Measurements from ENCODE around the gene NCOA1.
"Not testable (repeated sequence)": the region's sequence is repeated elsewhere in the genome, so short reads cannot be mapped to it uniquely, and the experiment has no call there.

NCOA1 gene

GRCh38 chr2:24533574-24533973 lies 42.5 kb downstream of the NCOA1 start:
- DNase-seq (ENCODE audit: low read depth, low spot score) = not testable (repeated sequence)

- DNase-seq (ENCODE audit: low read depth, low spot score) = no peak
Observed at GRCh38 chr2:24538720-24539119, 47.7 kb downstream of the NCOA1 start.

- DNase-seq (ENCODE audit: low read depth, low spot score) = no peak
Observed at GRCh38 chr2:24539258-24539657, 48.2 kb downstream of the NCOA1 start.

GRCh38 chr2:24540011-24540477 lies 49.0 kb downstream of the NCOA1 start:
- no peak for DNase-seq (ENCODE audit: low read depth, low spot score)

GRCh38 chr2:24541621-24542020 lies 50.6 kb downstream of the NCOA1 start:
- no peak for DNase-seq (ENCODE audit: low read depth, low spot score)

GRCh38 chr2:24542269-24542872 lies 51.3 kb downstream of the NCOA1 start:
- no peak for DNase-seq (ENCODE audit: low read depth, low spot score)

GRCh38 chr2:24543252-24543651 lies 52.2 kb downstream of the NCOA1 start:
- DNase-seq (ENCODE audit: low read depth, low spot score) = no peak

- DNase-seq (ENCODE audit: low read depth, low spot score) = no peak
Observed at GRCh38 chr2:24544456-24545115, 53.5 kb downstream of the NCOA1 start.

- DNase-seq (ENCODE audit: low read depth, low spot score) = no peak
Observed at GRCh38 chr2:24546669-24547068, 55.6 kb downstream of the NCOA1 start.

- no peak for DNase-seq (ENCODE audit: low read depth, low spot score)
Observed at GRCh38 chr2:24548058-24548457, 57.0 kb downstream of the NCOA1 start.

- DNase-seq (ENCODE audit: low read depth, low spot score) = not testable (repeated sequence)
Observed at GRCh38 chr2:24550301-24550700, 59.2 kb downstream of the NCOA1 start.

- DNase-seq (ENCODE audit: low read depth, low spot score) = no peak
Observed at GRCh38 chr2:24551016-24551415, 60.0 kb downstream of the NCOA1 start.

- no peak for DNase-seq (ENCODE audit: low read depth, low spot score)
Observed at GRCh38 chr2:24552836-24553235, 61.8 kb downstream of the NCOA1 start.

GRCh38 chr2:24558781-24559472 lies 67.9 kb downstream of the NCOA1 start:
- DNase-seq (ENCODE audit: low read depth, low spot score) = no peak

GRCh38 chr2:24559473-24560113 lies 68.5 kb downstream of the NCOA1 start:
- DNase-seq (ENCODE audit: low read depth, low spot score) = no peak

- DNase-seq (ENCODE audit: low read depth, low spot score) = no peak
Observed at GRCh38 chr2:24565537-24565936, 74.5 kb downstream of the NCOA1 start.

- no peak for DNase-seq (ENCODE audit: low read depth, low spot score)
Observed at GRCh38 chr2:24566209-24566608, 75.2 kb downstream of the NCOA1 start.

GRCh38 chr2:24566630-24567029 lies 75.6 kb downstream of the NCOA1 start:
- no peak for DNase-seq (ENCODE audit: low read depth, low spot score)

GRCh38 chr2:24568551-24568950 lies 77.5 kb downstream of the NCOA1 start:
- no peak for DNase-seq (ENCODE audit: low read depth, low spot score)

- not testable (repeated sequence) for DNase-seq (ENCODE audit: low read depth, low spot score)
Observed at GRCh38 chr2:24569565-24569964, 78.5 kb downstream of the NCOA1 start.

- DNase-seq (ENCODE audit: low read depth, low spot score) = no peak
Observed at GRCh38 chr2:24570225-24570624, 79.2 kb downstream of the NCOA1 start.

- DNase-seq (ENCODE audit: low read depth, low spot score) = no peak
Observed at GRCh38 chr2:24571828-24572442, 80.9 kb downstream of the NCOA1 start.
